Panc1 (cell line): ENCODE results near the gene SPARC. TPM values are rescaled to one million over a fixed set of nuclear protein-coding genes. Genes with fewer than 3 reads are reported as not detected.

Experiments used
- ATAC-seq: fragments of 200-7000 bp; cut with Tn5 transposase; 2 replicates; pipeline ENCODE4 v1.9.1; 2020; ENCODE audit warnings: mild to moderate bottlenecking, moderate library complexity
- BruUV-seq: library from RNA; stranded (reverse); fragments of 400-500 nt; replicated peaks from 2 replicates; lab custom pipeline; 2021; lab: Mats Ljungman, UMichigan
- CTCF ChIA-PET: fragments of 300-600 bp; sonication (Branson Sonifier 250); formaldehyde crosslinking; loops from one replicate; lab custom pipeline; 2022; ENCODE audit warnings: antibody characterized with exemption; lab: Charles Lee
- POLR2A ChIA-PET: fragments of 300-600 bp; sonication (Branson Sonifier 250); formaldehyde crosslinking; loops from one replicate; lab custom pipeline; 2022; ENCODE audit warnings: antibody characterized with exemption; lab: Charles Lee
- DNase-seq: peaks from one replicate; pipeline ENCODE4 v3.0.0-alpha.2; 2010; ENCODE audit warnings: low read depth, low spot score
- H3K27ac ChIP-seq: 2 replicates; pipeline ENCODE4 v1.5.1; 2011; ENCODE audit warnings: mild to moderate bottlenecking, low read length, inconsistent platforms
- H3K27me3 ChIP-seq: fragments of 200-500 bp; sonication (Bioruptor generic); 2 replicates; pipeline ENCODE4 v1.6.0; 2014; ENCODE audit warnings: low read length, inconsistent platforms; ENCODE audit not compliant: control insufficient read depth, insufficient read depth
- H3K36me3 ChIP-seq: fragments of 200-500 bp; sonication (Bioruptor generic); 2 replicates; pipeline ENCODE4 v1.5.1; 2014; ENCODE audit warnings: inconsistent platforms, mild to moderate bottlenecking, low read length, moderate library complexity; ENCODE audit not compliant: control insufficient read depth, insufficient read depth
- H3K4me1 ChIP-seq: 2 replicates; pipeline ENCODE4 v1.5.1; 2011; ENCODE audit warnings: inconsistent platforms, mild to moderate bottlenecking, low read length, moderate library complexity; ENCODE audit not compliant: control insufficient read depth, insufficient read depth
- H3K4me3 ChIP-seq, 2 experiments: 2 replicates each; pipeline ENCODE4 v1.5.1; 2011 to 2012; ENCODE audit warnings: low read depth in 2 of 2, low read length in 2 of 2, mild to moderate bottlenecking in 2 of 2, inconsistent platforms in 1 of 2, moderate library complexity in 1 of 2
- H3K9me3 ChIP-seq: fragments of 200-500 bp; sonication (Bioruptor generic); 2 replicates; pipeline ENCODE4 v1.5.1; 2014; ENCODE audit warnings: low read depth, mild to moderate bottlenecking, inconsistent platforms, low read length, moderate library complexity; ENCODE audit not compliant: control insufficient read depth, insufficient read depth
- POLR2AphosphoS5 ChIP-seq: IDR thresholded peaks from 2 replicates; pipeline ENCODE4 v1.6.1; 2012; ENCODE audit warnings: mild to moderate bottlenecking, low read depth, low read length, moderate library complexity
- SIN3A ChIP-seq: IDR thresholded peaks from 2 replicates; pipeline ENCODE4 v1.6.1; 2012; ENCODE audit warnings: low read depth, mild to moderate bottlenecking, low read length, moderate library complexity, borderline replicate concordance; ENCODE audit not compliant: insufficient read depth
- TCF7L2 ChIP-seq: IDR thresholded peaks from 2 replicates; pipeline ENCODE4 v1.6.1; 2011; ENCODE audit warnings: mild to moderate bottlenecking, low read depth, low read length, inconsistent platforms
- in situ Hi-C: cut with HindIII; loops from 2 replicates; pipeline ENCODE4 v1.10.0; 2016; ENCODE audit warnings: low sequenced_read_pairs, low pct_unique_long_range_greater_than_20kb
- intact Hi-C: fragments of 100-400 bp; cut with micrococcal nuclease; formaldehyde crosslinking; loops from one replicate; pipeline ENCODE4 v1.10.0; 2022; ENCODE audit not compliant: unreplicated experiment
- total RNA-seq: library from RNA; stranded (reverse); gene quantifications from one replicate; pipeline ENCODE4 v1.2.1, GENCODE V29; 2021; ENCODE audit not compliant: unreplicated experiment
- TF ChIP-seq, protein P1 (sequence below), 2 experiments: IDR thresholded peaks; 2 replicates each; pipeline ENCODE4 v1.6.1; 2011 to 2012; ENCODE audit warnings: low read depth in 2 of 2, control low read depth in 1 of 2, low read length in 1 of 2, mild to moderate bottlenecking in 1 of 2, moderate library complexity in 1 of 2; ENCODE audit not compliant: insufficient read depth in 1 of 2
- TF ChIP-seq, protein P2 (sequence below): fragments of 450-650 bp; IDR thresholded peaks from 2 replicates; pipeline ENCODE4 v1.5.1; 2017; ENCODE audit warnings: mild to moderate bottlenecking

The SPARC gene
- total RNA-seq, 1 experiment from 2014 or later = 228 TPM

DNA sequence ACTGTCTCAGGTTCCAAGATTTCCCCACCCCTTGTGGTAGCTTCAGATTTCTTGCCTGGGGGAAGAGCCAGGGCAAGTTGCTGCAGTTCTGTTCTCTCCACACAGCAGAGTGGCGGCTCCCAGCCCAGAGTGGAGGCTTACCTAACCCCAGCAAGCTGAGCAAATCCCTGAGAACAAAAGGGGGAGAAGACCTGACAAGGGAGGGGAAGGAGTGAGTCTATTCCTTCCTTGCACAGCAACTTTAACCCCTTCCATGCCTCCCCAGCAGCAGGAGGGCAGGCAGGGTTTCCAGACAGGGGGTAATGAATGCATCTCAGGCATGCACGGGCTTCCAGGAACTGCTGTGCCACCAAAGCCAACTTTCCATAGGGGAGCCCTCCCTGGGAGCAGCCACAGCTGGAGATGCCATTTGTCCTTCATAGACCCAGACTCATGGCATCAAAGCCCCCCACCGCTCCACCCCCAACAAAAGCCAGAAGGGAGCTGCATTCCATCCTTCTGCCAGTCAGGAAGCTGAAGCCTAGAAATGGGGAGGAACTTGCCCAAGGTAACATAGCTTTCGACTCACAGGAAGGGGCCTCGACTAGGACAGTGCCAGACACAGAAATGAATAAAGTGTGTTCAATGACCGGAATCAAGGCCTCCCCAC is 66.8 kb downstream of the SPARC start:
- BruUV-seq = no TSS peak
- 0 out of 2 replicates have a peak, but pooled peaks cover 2% of the 10 kb centered on the region for H3K4me1 ChIP-seq
- CTCF ChIA-PET = no interaction called here
- TF ChIP-seq, protein P1, sequence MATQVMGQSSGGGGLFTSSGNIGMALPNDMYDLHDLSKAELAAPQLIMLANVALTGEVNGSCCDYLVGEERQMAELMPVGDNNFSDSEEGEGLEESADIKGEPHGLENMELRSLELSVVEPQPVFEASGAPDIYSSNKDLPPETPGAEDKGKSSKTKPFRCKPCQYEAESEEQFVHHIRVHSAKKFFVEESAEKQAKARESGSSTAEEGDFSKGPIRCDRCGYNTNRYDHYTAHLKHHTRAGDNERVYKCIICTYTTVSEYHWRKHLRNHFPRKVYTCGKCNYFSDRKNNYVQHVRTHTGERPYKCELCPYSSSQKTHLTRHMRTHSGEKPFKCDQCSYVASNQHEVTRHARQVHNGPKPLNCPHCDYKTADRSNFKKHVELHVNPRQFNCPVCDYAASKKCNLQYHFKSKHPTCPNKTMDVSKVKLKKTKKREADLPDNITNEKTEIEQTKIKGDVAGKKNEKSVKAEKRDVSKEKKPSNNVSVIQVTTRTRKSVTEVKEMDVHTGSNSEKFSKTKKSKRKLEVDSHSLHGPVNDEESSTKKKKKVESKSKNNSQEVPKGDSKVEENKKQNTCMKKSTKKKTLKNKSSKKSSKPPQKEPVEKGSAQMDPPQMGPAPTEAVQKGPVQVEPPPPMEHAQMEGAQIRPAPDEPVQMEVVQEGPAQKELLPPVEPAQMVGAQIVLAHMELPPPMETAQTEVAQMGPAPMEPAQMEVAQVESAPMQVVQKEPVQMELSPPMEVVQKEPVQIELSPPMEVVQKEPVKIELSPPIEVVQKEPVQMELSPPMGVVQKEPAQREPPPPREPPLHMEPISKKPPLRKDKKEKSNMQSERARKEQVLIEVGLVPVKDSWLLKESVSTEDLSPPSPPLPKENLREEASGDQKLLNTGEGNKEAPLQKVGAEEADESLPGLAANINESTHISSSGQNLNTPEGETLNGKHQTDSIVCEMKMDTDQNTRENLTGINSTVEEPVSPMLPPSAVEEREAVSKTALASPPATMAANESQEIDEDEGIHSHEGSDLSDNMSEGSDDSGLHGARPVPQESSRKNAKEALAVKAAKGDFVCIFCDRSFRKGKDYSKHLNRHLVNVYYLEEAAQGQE (IDR thresholded peaks at IDR 0.05; ENCODE audit: insufficient read depth in 1 of 2, low read depth in 2 of 2, low read length in 1 of 2) = no peak
- TF ChIP-seq POLR2AphosphoS5 (no peak), TCF7L2 (no peak), SIN3A (no peak)
- TF ChIP-seq, protein P2, sequence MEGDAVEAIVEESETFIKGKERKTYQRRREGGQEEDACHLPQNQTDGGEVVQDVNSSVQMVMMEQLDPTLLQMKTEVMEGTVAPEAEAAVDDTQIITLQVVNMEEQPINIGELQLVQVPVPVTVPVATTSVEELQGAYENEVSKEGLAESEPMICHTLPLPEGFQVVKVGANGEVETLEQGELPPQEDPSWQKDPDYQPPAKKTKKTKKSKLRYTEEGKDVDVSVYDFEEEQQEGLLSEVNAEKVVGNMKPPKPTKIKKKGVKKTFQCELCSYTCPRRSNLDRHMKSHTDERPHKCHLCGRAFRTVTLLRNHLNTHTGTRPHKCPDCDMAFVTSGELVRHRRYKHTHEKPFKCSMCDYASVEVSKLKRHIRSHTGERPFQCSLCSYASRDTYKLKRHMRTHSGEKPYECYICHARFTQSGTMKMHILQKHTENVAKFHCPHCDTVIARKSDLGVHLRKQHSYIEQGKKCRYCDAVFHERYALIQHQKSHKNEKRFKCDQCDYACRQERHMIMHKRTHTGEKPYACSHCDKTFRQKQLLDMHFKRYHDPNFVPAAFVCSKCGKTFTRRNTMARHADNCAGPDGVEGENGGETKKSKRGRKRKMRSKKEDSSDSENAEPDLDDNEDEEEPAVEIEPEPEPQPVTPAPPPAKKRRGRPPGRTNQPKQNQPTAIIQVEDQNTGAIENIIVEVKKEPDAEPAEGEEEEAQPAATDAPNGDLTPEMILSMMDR = no peak
- DNase-seq (no peak), ATAC-seq (no peak)
- H3K27me3 ChIP-seq = no peaks in the 10 kb centered on the region
- in situ Hi-C loops (no loop called here), intact Hi-C loops (no loop called here)
- H3K9me3 ChIP-seq = no peaks in the 10 kb centered on the region
- POLR2A ChIA-PET = no interaction called here
- H3K36me3 ChIP-seq = no peaks in the 10 kb centered on the region
- no peak overlapping the region for H3K4me3 ChIP-seq
- H3K27ac ChIP-seq = no peak overlapping the region

DNA sequence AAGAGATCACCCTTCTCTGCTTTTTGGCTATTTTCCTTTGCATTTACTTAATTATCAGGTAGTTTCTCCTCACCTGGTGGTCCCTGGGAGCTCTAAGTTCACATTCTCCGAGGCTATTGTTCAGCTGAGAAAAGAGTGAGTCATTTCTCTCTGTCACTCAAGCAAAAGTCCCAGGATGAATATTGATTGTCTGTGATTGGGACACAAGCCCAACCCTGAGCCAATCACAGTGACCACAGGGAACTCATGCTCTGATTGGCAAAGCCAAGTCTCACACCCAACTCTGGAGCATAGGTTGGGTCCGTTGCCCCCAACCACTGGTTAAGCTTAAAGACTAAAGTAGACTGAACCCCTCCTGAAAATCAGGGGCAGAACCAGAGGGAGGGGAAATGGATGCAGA is 67.8 kb downstream of the SPARC start:
- in situ Hi-C loops (no loop called here), intact Hi-C loops (no loop called here)
- Histone ChIP-seq H3K27me3 (no peaks in the 10 kb centered on the region), H3K4me3 (no peak overlapping the region), H3K4me1 (0 out of 2 replicates have a peak, but pooled peaks cover 2% of the 10 kb centered on the region), H3K9me3 (no peaks in the 10 kb centered on the region), H3K27ac (no peak overlapping the region), H3K36me3 (no peaks in the 10 kb centered on the region)
- DNase-seq = no peak
- POLR2A ChIA-PET = no interaction called here
- ATAC-seq = no peak
- CTCF ChIA-PET = no interaction called here
- TF ChIP-seq TCF7L2 = no peak
- BruUV-seq = no TSS peak
